ENCODE data around the gene NACA2. TPM values are rescaled to one million over a fixed set of nuclear protein-coding genes. Genes with fewer than 3 reads are reported as not detected.
"Not testable (repeated sequence)": the region's sequence is repeated elsewhere in the genome, so short reads cannot be mapped to it uniquely, and the experiment has no call there.

The NACA2 gene
- total and polyA plus RNA-seq, 2 of the 13 experiments (the other 11 are each of a cell fraction or from before 2014, with no cell fraction given) = 0.21 TPM; not detected in 1

- no peak for TF ChIP-seq MXD4 (CRISPR knock-in tag; IDR thresholded peaks at IDR 0.05)
- TF ChIP-seq RELA (CRISPR knock-in tag; IDR thresholded peaks at IDR 0.05) = no peak
These were observed 3.8 kb downstream of the NACA2 start (continued) for GRCh38 chr17:61587242-61587641.

GRCh38 chr17:61586622-61587021 is 4.4 kb downstream of the NACA2 start:
- H3K79me2 ChIP-seq (ENCODE audit: insufficient read depth, low read length); H3K27me3 ChIP-seq (ENCODE audit: control insufficient read depth in 1 of 2, insufficient read depth in 2 of 2, low read length in 2 of 2); H3K27ac ChIP-seq (ENCODE audit: extremely low read length, insufficient read depth, low read length); H3K9me3 ChIP-seq (ENCODE audit: low read length); H3K4me3 ChIP-seq (replicated peaks in 1 of 3; ENCODE audit: insufficient read depth in 1 of 3, low read depth in 2 of 3, low read length in 3 of 3); ATAC-seq; FAIRE-seq; H4K20me1 ChIP-seq (ENCODE audit: insufficient read depth, low read length); POLR2A ChIA-PET; CTCF ChIA-PET (ENCODE audit: low intra/inter-chr PET ratio, low total read pairs); H3K9ac ChIP-seq (ENCODE audit: insufficient read depth, low read depth, low read length); H3K4me2 ChIP-seq (ENCODE audit: low read depth, low read length); BruUV-seq (replicated peaks); H3K36me3 ChIP-seq (replicated peaks in 1 of 2; ENCODE audit: control insufficient read depth in 1 of 2, insufficient read depth in 2 of 2, low read length in 2 of 2); DNase-seq (ENCODE audit: low spot score); in situ Hi-C loops (cut with HindIII; ENCODE audit: extremely low pct_ligation_motif_present, low pct_unique_long_range_greater_than_20kb); H2AFZ ChIP-seq (ENCODE audit: low read length): not testable (repeated sequence)
- WGBS (ENCODE audit: low lambda C conversion rate) = 15% methylated on average over 3 of the region's 3 CpGs
- intact Hi-C loops (cut with micrococcal nuclease; ENCODE audit: unreplicated experiment) = loop anchor here (10.0 kb wide), 1 partner anchor 612 kb away; no protein-coding TSS in a partner anchor
- H3K4me1 ChIP-seq (ENCODE audit: insufficient read depth, low read length) = peaks cover 30% of the 10 kb centered on the region

- no peak overlapping the region for H2AFZ ChIP-seq (ENCODE audit: low read length)
- H3K9me3 ChIP-seq (ENCODE audit: low read length) = no peaks in the 10 kb centered on the region
- intact Hi-C loops (cut with micrococcal nuclease; ENCODE audit: unreplicated experiment) = loop anchor here (10.0 kb wide), 1 partner anchor 611 kb away; no protein-coding TSS in a partner anchor
- DNase-seq (ENCODE audit: low spot score) (no peak), ATAC-seq (no peak), FAIRE-seq (no peak)
- in situ Hi-C loops (cut with HindIII; ENCODE audit: extremely low pct_ligation_motif_present, low pct_unique_long_range_greater_than_20kb) = no loop called here
- H3K9ac ChIP-seq (ENCODE audit: insufficient read depth, low read depth, low read length) = no peak overlapping the region
- ChIA-PET POLR2A (no interaction called here), CTCF (ENCODE audit: low intra/inter-chr PET ratio, low total read pairs) (no interaction called here)
- H3K27ac ChIP-seq (ENCODE audit: extremely low read length, insufficient read depth, low read length) = no peak overlapping the region
- H4K20me1 ChIP-seq (ENCODE audit: insufficient read depth, low read length) = no peaks in the 10 kb centered on the region
- no peaks in the 10 kb centered on the region for H3K79me2 ChIP-seq (ENCODE audit: insufficient read depth, low read length)
- no peaks in the 10 kb centered on the region for H3K36me3 ChIP-seq (replicated peaks in 1 of 2; ENCODE audit: control insufficient read depth in 1 of 2, insufficient read depth in 2 of 2, low read length in 2 of 2)
- TF ChIP-seq SP2 (CRISPR knock-in tag; IDR thresholded peaks at IDR 0.05) = no peak
- no peak for TF ChIP-seq ZNF879 (CRISPR knock-in tag; IDR thresholded peaks at IDR 0.05)
- TF ChIP-seq KDM2A (CRISPR knock-in tag; IDR thresholded peaks at IDR 0.05; ENCODE audit: borderline replicate concordance, low read depth) = no peak
- no peak for TF ChIP-seq ZNF891 (CRISPR knock-in tag; IDR thresholded peaks at IDR 0.05)
- TF ChIP-seq ZNF558 (CRISPR knock-in tag; IDR thresholded peaks at IDR 0.05; ENCODE audit: borderline replicate concordance) = no peak
- TF ChIP-seq TCF7 (IDR thresholded peaks at IDR 0.05; ENCODE audit: low read depth) = no peak
- TF ChIP-seq ZNF33B (CRISPR knock-in tag; IDR thresholded peaks at IDR 0.05) = no peak
- no peak for TF ChIP-seq ZBTB1 (CRISPR knock-in tag; IDR thresholded peaks at IDR 0.05; ENCODE audit: borderline replicate concordance)
- no peak for TF ChIP-seq SNRNP70 (IDR thresholded peaks at IDR 0.05; ENCODE audit: low read depth, low read length)
- H3K4me1 ChIP-seq (ENCODE audit: insufficient read depth, low read length) = peaks cover 35% of the 10 kb centered on the region
- WGBS (ENCODE audit: low lambda C conversion rate) = 34% methylated on average over 4 of the region's 4 CpGs
- no TSS peak for BruUV-seq (replicated peaks)
- no peak overlapping the region for H3K4me2 ChIP-seq (ENCODE audit: low read depth, low read length)
- no peak overlapping the region for H3K4me3 ChIP-seq (replicated peaks in 1 of 3; ENCODE audit: insufficient read depth in 1 of 3, low read depth in 2 of 3, low read length in 3 of 3)
- H3K27me3 ChIP-seq (ENCODE audit: control insufficient read depth in 1 of 2, insufficient read depth in 2 of 2, low read length in 2 of 2) = no peaks in the 10 kb centered on the region; a peak in 1 of 5 replicates
These were observed 4.9 kb downstream of the NACA2 start for GRCh38 chr17:61586031-61586566.

All from HepG2 (cell line).